Heart left ventricle (tissue), 13 donors: ENCODE measurements around the gene CKB.

ENCODE experiments used
- CTCF ChIP-seq, 12 donors: fragments of 200-600 bp; sonication (generic) in 4 of 12; IDR thresholded peaks; one replicate each; pipeline versions ENCODE4 v1.5.0 to v1.8.0; 2018 to 2022; ENCODE audit warnings: antibody characterized with exemption in 12 of 12, mild to moderate bottlenecking in 5 of 12
- POLR2A ChIP-seq, 2 donors: fragments of 450-650 bp; IDR thresholded peaks; one replicate each; pipeline ENCODE4 v1.6.1; 2017; ENCODE audit warnings: antibody characterized with exemption in 2 of 2, mild to moderate bottlenecking in 2 of 2, moderate library complexity in 2 of 2
- donor health status: ischemic (EF 13 %, LVEDD 7.1; RV severe dilation, severe dysfunction).
- donor health status: DM: no; HTN: yes; CAD: no.
- donor health status: DM: no; HTN: no; CAD: no.
- donor health status: ischemic (EF 25% LVEDD 6.9; RV normal size, moderate dysfunction).
- donor health status: ischemic (EF 25% LVEDD 5.7; RV mildly dilated, moderate dysfunction).
- donor health status: ischemic (EF 35%, LVEDD 5.7; RV mildly dilated, moderate dysfunction).
- donor health status: nonischemic (EF 11% LVEDD 7.7; RV severe dilation, severe dysfunction).
- donor health status: DM: yes; HTN: yes; CAD: no.
- donor health status: PGD.
- donor health status: ischemic (EF 29% LVEDD 5.4; RV normal size, mild dysfunction).
- donor health status: nonischemic (EF 23%, LVEDD 6.1; RV moderate dilation, normal function).

- TF ChIP-seq CTCF (IDR thresholded peaks at IDR 0.05) (no peak), POLR2A (IDR thresholded peaks at IDR 0.05) (no peak)
Measured at GRCh38 chr14:103559766-103560165, 37.1 kb upstream of the CKB start.
